Left ventricle myocardium superior (tissue), 1 donor: ENCODE results near the gene CHFR. TPM values are rescaled to one million over a fixed set of nuclear protein-coding genes. Genes with fewer than 3 reads are reported as not detected.
"Not testable (repeated sequence)": the region's sequence is repeated elsewhere in the genome, so short reads cannot be mapped to it uniquely, and the experiment has no call there.

Source experiments
- ATAC-seq: fragments of 200-7000 bp; cut with Tn5 transposase; one replicate; pipeline ENCODE4 v1.9.1; 2020; ENCODE audit warnings: mild to moderate bottlenecking, moderate library complexity
- DNase-seq: peaks from one replicate; pipeline ENCODE4 v3.0.0-alpha.2; 2020
- intact Hi-C: fragments of 100-400 bp; cut with micrococcal nuclease; formaldehyde crosslinking; loops from one replicate; pipeline ENCODE4 v1.11.0; 2022
- long read RNA-seq: library from polyadenylated mRNA; unstranded; transcript quantifications from one replicate; pipeline ENCODE4 v2.0.0, GENCODE V29; 2021
- total RNA-seq: library from RNA; stranded (reverse); fragmentation: NEBNext Ultra II Directional; extraction: Animal tissue kit (Norgen Biotek cat#: 25700); gene quantifications from one replicate; pipeline ENCODE4 v1.2.1, GENCODE V29; 2021
- donor health status: DM: no; HTN: yes; CAD: no; lungs with severe emphysema.

The CHFR gene
- 15.1 TPM for total RNA-seq
- long read RNA-seq, partial matches to known transcripts, result 7 of 26 reads
- long read RNA-seq, other reads (novel, unspliced or antisense), result 15 of 26 reads

- DNase-seq (peak; percentile 98), ATAC-seq (peak; percentile 99)
- intact Hi-C loops, result no loop called here
Measured at GRCh38 chr12:132887513-132888351, at the start of gene CHFR. CHFR (minus strand) TSS chr12:132887605; CDS start chr12:132887328, 277 bp downstream.

- intact Hi-C loops, ATAC-seq, DNase-seq: not testable (repeated sequence)
Measured at GRCh38 chr12:132936921-132937320, 49.5 kb upstream of the CHFR start.

GRCh38 chr12:132936163-132936562 lies 48.8 kb upstream of the CHFR start:
- DNase-seq, result no peak
- intact Hi-C loops, result no loop called here
- ATAC-seq, result no peak

GRCh38 chr12:132926415-132926833 lies 39.0 kb upstream of the CHFR start:
- ATAC-seq, result no peak
- intact Hi-C loops, result no loop called here

GRCh38 chr12:132925597-132926414 lies 38.4 kb upstream of the CHFR start:
- no peak for ATAC-seq
- DNase-seq, result no peak
- intact Hi-C loops, result no loop called here

More at GRCh38 chr12:132926415-132926833, 39.0 kb upstream of the CHFR start:
- no peak for DNase-seq

- DNase-seq (no peak), ATAC-seq (no peak)
- intact Hi-C loops, result no loop called here
Measured at GRCh38 chr12:132924356-132924755, 37.0 kb upstream of the CHFR start.

GRCh38 chr12:132923356-132923909 lies 36.0 kb upstream of the CHFR start:
- intact Hi-C loops, result no loop called here
- ATAC-seq (no peak), DNase-seq (no peak)

- ATAC-seq (no peak), DNase-seq (no peak)
- intact Hi-C loops, result no loop called here
Measured at GRCh38 chr12:132922676-132923075, 35.3 kb upstream of the CHFR start.

- intact Hi-C loops, result no loop called here
- DNase-seq (no peak), ATAC-seq (no peak)
Measured at GRCh38 chr12:132921685-132922084, 34.3 kb upstream of the CHFR start.

GRCh38 chr12:132918680-132919079 lies 31.3 kb upstream of the CHFR start:
- intact Hi-C loops, result no loop called here
- ATAC-seq (no peak), DNase-seq (no peak)

- no peak for DNase-seq
- intact Hi-C loops, result no loop called here
- ATAC-seq, result peak; percentile 3
Measured at GRCh38 chr12:132909030-132909368, 21.6 kb upstream of the CHFR start.

GRCh38 chr12:132908145-132909029 lies 21.0 kb upstream of the CHFR start:
- peak; percentile 96 for ATAC-seq
- intact Hi-C loops, result no loop called here
- peak; percentile 97 for DNase-seq

GRCh38 chr12:132907789-132908144 lies 20.4 kb upstream of the CHFR start:
- intact Hi-C loops, ATAC-seq, DNase-seq: not testable (repeated sequence)

GRCh38 chr12:132907216-132907615 lies 19.8 kb upstream of the CHFR start:
- no peak for ATAC-seq
- intact Hi-C loops, result no loop called here
- no peak for DNase-seq

- intact Hi-C loops, result no loop called here
- ATAC-seq, result peak; percentile 33
Measured at GRCh38 chr12:132904718-132905328, 17.4 kb upstream of the CHFR start.

GRCh38 chr12:132899033-132899432 lies 11.6 kb upstream of the CHFR start:
- ATAC-seq (no peak), DNase-seq (no peak)
- intact Hi-C loops, result no loop called here

More at GRCh38 chr12:132904718-132905328, 17.4 kb upstream of the CHFR start:
- DNase-seq, result peak; percentile 93

GRCh38 chr12:132888852-132889251 lies 1.4 kb upstream of the CHFR start:
- intact Hi-C loops, result no loop called here
- ATAC-seq (no peak), DNase-seq (no peak)
